NCI-H2081 treated with DMSO at 0.1 percent for 48 hours (cell line): ENCODE data around the gene TTC9B.
"Not testable (repeated sequence)": the region's sequence is repeated elsewhere in the genome, so short reads cannot be mapped to it uniquely, and the experiment has no call there.

ENCODE experiments used
- DNase-seq: peaks from one replicate; lab custom pipeline; 2025; lab: John Stamatoyannopoulos, UW

Gene TTC9B

GRCh38 chr19:40214936-40215335 lies 3.2 kb downstream of the TTC9B start:
- no peak for DNase-seq

DNA sequence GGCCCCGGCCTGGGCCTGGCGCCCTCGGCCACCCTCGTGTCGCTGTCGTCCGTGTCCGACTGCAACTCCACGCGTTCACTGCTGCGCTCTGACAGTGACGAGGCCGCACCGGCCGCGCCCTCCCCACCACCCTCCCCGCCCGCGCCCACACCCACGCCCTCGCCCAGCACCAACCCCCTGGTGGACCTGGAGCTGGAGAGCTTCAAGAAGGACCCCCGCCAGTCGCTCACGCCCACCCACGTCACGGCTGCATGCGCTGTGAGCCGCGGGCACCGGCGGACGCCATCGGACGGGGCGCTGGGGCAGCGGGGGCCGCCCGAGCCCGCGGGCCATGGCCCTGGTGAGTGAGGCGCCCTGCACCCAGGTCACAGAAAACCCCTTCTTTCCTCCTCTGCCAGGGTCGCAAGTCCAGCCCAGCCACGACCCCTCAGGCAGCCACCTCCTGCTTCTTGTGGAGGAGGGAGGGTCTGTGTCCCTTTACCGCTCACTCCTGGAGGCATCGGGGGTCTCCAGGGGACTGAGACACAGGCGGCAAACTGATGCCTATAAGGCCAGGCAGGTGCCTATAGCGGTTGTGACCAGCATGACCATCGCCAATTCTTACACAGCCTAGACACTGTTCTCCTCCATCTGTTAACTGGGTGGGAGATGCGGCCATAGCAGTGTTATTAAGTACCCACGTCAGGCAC lies 4.2 kb downstream of the TTC9B start:
- DNase-seq = no peak

DNA sequence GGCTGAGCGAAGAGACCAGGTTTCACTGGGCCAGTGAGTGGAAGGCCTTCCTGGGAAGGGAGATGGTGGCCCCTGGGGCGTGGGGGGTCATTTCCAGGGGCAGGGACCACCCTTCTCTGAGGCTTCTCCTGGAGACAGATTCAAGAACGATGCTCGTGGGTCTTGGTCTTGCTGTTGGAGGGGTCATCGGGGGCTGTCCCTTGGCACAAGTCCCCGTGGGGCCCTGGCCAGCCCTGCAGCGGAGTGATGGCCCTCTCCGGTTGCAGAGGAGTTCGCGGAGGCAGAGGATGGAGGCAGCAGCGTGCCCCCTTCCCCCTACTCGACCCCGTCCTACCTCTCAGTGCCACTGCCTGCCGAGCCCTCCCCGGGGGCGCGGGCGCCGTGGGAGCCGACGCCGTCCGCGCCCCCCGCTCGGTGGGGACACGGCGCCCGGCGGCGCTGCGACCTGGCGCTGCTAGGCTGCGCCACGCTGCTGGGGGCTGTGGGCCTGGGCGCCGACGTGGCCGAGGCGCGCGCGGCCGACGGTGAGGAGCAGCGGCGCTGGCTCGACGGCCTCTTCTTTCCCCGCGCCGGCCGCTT lies 4.8 kb downstream of the TTC9B start:
- no peak for DNase-seq

- no peak for DNase-seq
These were observed 7.3 kb downstream of the TTC9B start for GRCh38 chr19:40210889-40211288.

- no peak for DNase-seq
These were observed 9.6 kb downstream of the TTC9B start for GRCh38 chr19:40208602-40209001.

GRCh38 chr19:40205760-40206159 lies 12.4 kb downstream of the TTC9B start:
- DNase-seq = no peak

- DNase-seq = no peak
These were observed 13.8 kb downstream of the TTC9B start for GRCh38 chr19:40204381-40204780.

- no peak for DNase-seq
These were observed 17.7 kb downstream of the TTC9B start for GRCh38 chr19:40200341-40201099.

GRCh38 chr19:40198272-40198990 lies 19.8 kb downstream of the TTC9B start:
- DNase-seq = no peak

DNA sequence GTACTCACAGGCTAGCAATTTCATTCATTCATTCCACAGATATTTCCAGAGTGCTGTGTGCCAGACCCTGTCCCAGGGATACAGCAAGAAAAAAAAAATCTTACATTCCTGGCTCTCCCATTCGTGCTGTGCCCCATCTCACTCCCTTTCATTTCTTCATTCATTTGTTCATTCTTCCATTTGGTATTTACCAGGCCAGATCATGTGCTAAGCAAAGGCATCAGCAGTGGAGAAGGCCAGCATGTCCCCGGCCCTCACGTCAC lies 24.7 kb downstream of the TTC9B start:
- no peak for DNase-seq

- no peak for DNase-seq
These were observed 25.2 kb downstream of the TTC9B start for GRCh38 chr19:40192758-40193586.

- no peak for DNase-seq
These were observed 26.1 kb downstream of the TTC9B start for GRCh38 chr19:40191836-40192646.

GRCh38 chr19:40190891-40191835 lies 27.0 kb downstream of the TTC9B start, which contains the start of gene MAP3K10:
Gene MAP3K10 (plus strand): TSS chr19:40191426. CDS start chr19:40192032, 606 bp downstream.
- DNase-seq = no peak

DNA sequence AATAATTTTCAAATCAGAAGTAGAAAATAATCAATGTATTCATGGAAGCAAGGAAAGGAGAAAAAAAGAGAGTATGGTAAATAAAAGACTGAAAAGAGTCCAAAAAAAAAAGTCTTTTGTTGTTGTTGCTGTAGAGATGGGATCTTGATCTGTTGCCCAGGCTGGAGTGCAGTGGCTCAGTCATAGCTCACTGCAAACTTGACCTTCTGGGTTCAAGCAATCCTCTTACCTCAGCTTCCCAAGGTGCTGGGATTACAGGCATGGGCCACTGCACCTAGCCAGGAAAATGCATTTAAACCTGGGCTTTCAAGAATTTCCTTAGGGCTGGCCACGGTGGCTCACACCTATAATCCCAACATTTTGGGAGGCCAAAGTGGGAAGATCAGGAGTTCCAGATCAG lies 33.9 kb downstream of the TTC9B start:
- no peak for DNase-seq

GRCh38 chr19:40178756-40179155 lies 39.4 kb downstream of the TTC9B start:
- DNase-seq = no peak

DNA sequence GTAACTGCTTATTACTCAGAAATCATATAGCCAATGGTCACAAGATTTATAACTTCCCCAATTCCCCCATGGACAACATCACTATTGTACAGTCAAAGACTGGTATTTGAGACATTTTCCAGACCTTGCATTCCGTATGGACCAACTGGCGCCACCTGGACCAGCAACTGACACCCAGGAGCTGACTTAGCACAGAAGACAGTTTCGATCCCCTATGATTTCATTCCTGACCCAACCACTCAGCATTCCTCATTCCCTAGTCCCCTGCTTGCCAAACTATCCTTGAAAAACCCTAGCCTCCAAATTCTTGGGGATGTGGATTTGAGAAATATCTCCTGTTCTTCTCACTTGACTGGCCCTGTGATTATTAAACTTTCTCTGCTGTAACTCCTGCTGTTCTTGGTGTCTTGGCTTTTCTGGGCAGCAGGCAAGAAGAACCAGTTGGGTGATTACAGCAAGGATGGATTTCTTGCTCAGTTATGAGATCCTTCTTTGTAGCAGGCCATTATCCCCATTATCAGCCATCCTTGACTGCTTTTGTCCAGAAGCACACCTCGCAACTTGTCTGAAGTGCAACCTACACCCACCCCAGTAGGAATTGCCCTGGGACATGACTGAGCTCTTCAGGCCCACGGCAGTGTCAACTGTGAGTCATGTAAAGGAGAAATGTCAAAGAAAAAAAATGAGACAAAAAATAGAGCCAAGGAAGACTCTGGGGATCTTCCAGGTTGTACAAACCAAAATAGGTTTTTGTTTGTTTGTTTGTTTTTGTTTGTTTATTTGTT lies 40.7 kb downstream of the TTC9B start:
- no peak for DNase-seq

- DNase-seq = no peak
These were observed 42.4 kb downstream of the TTC9B start for GRCh38 chr19:40175820-40176219.

DNA sequence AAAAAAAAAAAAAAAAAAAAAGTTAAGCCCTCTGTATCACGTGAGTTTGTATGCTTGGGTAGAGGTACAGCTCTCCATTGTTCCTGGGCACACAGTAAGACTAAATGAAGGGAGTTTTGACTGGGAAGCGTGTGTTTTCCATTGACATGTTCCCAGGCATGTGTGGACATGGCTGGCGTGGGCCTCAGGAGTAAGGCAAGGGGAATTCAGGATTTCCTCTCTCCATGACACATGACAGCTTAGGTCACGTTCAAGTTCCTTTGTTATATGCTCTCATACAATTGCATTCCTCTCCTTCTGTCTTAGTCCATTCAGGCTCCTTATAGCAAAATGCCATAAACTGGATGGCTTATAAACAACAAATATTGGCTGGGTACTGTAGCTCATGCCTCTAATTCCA lies 44.1 kb downstream of the TTC9B start:
- DNase-seq = no peak

DNA sequence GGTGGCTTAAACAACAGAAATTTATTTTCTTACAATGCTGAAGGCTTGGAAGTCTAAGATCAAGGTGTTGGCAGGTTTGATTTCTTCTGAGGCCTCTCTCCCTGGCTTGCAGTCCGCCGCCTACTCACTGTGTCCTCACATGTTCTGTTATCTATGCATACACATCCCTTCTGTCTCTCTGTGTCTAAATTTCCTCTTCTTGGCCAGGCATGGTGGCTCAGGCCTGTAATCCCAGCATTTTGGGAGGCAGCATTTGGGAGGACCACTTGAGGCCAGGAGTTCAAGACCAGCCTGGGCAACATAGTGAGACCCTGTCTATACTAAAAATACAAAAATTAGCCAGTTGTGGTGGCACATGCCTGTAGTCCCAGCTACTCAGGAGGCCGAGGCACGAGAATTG lies 46.9 kb downstream of the TTC9B start:
- DNase-seq = not testable (repeated sequence)
